GM13976 (cell line): ENCODE results near the gene CLIP1.

Source experiments
- DNase-seq: peaks from one replicate; pipeline ENCODE4 v3.0.0; 2012; ENCODE audit warnings: low spot score
- CTCF ChIP-seq: IDR thresholded peaks from 2 replicates; pipeline ENCODE4 v1.5.1; 2012; ENCODE audit warnings: borderline replicate concordance, mild to moderate bottlenecking; ENCODE audit not compliant: insufficient read depth; ENCODE audit errors: extremely low read depth, missing control alignments, control extremely low read depth
- in situ Hi-C: fragments of 300-500 bp; cut with MboI; formaldehyde crosslinking; loops from one replicate; pipeline ENCODE4 v1.12.0; 2022; ENCODE audit warnings: low sequenced_read_pairs, mixed read lengths, inconsistent platforms; ENCODE audit not compliant: unreplicated experiment

The CLIP1 gene

DNA sequence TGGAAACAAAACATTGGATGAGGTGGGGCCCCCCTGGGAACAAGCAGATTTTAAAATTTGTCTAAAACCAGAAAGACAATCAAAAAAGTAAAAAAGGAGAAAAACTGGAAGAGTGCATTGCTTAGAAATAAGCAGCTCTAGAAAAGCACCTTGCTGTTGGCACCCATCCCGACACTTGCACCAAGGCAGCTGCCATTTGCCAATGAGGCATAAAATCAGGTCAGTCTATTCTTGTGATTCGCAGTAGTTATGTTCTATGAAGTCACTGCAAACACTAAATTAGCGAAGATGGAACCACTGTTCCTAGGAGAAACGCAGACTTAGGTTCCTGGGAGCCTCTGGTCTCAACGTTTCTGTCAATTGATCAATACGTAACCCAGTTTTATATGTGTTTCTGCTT lies 172.4 kb downstream of the CLIP1 start:
- no peak for DNase-seq
- in situ Hi-C loops: no loop called here
- no peak for TF ChIP-seq CTCF

GRCh38 chr12:122245553-122245952 lies 176.9 kb downstream of the CLIP1 start:
- no peak for TF ChIP-seq CTCF
- in situ Hi-C loops: no loop called here
- no peak for DNase-seq

DNA sequence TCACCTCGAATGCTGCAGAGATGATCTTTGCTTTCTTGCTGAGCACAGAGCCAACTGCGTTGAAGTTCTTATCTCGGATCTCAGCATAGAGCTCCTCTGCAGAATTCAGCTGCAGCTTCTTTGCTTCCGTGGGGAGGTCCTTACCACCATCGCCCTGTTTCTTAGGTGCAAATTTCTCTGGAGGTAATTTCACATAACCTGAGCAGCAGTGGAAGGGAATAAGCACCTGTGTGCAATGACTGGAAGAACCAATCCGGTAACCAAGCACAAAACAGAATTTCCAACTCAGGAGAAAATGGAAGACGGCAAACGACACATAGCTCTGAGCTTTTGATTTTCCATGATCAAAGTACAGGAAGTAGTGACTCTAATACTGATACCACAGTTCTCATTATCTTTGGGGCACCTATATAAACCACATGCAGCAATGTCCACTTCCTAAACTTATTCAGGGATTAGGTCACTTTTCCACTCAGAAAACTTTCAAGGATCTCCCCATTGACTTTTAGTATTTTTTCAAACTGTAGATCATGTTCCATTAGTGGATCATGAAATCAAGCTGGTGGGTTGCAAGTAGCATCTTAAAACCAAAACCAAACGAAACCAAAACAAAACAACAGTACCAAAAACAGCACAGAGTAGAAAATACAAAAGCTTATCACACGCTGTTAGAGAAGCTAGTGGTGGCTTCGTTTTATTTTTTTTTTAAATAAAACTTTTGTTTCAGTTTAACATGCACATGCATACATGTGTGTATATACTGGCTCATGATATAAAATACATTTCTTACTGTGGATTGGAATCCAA lies 177.7 kb downstream of the CLIP1 start:
- in situ Hi-C loops: no loop called here
- peak; percentile 60 for DNase-seq
- no peak for TF ChIP-seq CTCF

GRCh38 chr12:122243965-122244364 lies 178.5 kb downstream of the CLIP1 start:
- no peak for DNase-seq
- TF ChIP-seq CTCF: no peak
- in situ Hi-C loops: no loop called here

DNA sequence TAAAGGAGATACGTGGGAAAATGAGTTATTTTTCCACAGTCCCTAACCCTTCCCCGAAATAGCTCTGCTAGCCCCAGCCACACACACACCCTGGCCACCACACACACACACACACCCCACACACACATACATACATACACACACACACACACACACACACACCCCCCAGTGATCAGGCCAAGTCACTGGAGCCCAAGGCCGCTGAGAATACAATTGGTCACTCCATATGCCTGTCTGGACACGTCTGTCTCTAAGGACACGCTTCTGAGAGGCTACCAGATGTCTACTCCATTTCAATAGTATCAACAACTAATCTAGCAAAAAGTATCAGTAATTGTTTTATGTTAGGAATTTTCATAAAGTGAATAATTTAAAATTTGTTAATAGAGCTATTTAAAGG lies 183.6 kb downstream of the CLIP1 start:
- no peak for TF ChIP-seq CTCF
- in situ Hi-C loops: no loop called here
- no peak for DNase-seq

GRCh38 chr12:122235741-122236140 lies 186.7 kb downstream of the CLIP1 start:
- no peak for DNase-seq
- TF ChIP-seq CTCF: no peak
- in situ Hi-C loops: no loop called here
